Stimulated activated naive CD4-positive, alpha-beta T cell treated with Interleukin-2 at 50 U/mL for 16 hours (primary cell): ENCODE data around the gene CACNA1B.
"Not testable (repeated sequence)": the region's sequence is repeated elsewhere in the genome, so short reads cannot be mapped to it uniquely, and the experiment has no call there.

Experiments
- DNase-seq: peaks from one replicate; lab custom pipeline; 2025; lab: John Stamatoyannopoulos, UW

CACNA1B gene

DNA sequence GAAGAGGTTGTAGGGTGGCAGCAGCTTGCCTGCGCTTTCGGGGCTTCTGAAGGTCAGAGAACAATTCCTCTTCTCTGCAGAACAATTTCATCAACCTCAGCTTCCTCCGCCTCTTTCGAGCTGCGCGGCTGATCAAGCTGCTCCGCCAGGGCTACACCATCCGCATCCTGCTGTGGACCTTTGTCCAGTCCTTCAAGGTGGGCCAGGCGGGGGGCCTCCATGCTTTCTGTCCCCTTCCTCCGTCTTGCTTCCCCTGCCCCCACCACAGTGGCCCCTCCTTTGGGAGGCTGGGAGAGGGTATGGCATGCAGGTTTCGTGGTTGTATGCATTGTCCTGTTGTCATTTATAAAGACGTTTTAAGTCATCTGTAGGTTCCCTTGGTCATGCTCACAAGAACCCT lies 195.8 kb downstream of the CACNA1B start:
- DNase-seq, result no peak

DNA sequence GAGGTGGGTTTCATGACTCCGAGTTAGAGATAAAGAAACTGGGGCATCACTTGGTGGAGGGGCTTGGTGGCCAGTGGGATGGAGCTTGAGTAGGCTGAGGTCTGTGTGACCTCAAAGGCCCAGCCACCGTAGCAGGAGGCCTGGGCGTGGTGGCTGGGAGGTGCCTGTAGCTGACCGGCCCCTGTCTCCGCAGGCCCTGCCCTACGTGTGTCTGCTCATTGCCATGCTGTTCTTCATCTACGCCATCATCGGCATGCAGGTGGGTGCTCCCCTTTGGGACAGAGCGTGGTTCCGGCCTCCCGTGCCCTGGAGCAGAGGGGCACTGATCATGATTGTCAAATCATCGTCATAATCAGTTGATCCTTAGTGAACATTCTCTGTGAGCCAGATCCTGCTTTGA lies 196.2 kb downstream of the CACNA1B start:
- no peak for DNase-seq

DNA sequence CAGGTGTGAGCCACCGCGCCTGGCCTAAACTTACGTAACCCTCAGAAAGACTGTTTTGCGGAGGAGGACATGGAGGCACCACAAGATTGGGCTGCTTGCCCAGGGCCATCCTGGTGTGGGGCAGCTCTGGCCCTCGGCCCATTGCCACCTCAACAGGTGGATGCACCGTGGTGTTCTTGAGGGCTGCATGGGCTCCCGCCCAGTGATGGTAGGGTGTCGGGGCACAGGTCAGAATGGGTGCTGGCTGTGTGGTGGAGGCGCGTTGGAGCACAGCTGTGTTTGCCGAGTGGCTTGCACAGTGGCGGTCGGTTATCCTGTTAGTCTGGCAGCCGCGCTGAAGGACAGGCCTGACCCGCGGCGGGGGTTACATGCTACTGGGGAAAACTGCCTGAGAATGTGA lies 196.9 kb downstream of the CACNA1B start:
- DNase-seq, result no peak

DNA sequence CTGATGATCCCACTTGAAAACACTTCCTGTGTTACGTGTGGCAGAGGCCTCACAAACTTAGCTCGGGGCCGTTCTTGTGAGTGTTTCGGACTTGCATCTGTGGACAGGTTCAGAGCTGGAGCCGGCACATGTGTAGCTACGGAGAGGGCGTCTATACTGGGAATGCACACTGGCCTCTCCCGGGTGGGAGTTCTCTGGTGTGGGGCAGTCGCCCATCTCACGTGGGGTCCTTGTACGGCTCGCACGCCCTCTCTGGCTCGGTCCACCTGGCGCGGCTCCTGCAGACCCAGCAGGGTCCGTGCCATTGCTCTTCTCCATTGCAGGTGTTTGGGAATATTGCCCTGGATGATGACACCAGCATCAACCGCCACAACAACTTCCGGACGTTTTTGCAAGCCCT lies 197.9 kb downstream of the CACNA1B start:
- DNase-seq, result no peak

DNA sequence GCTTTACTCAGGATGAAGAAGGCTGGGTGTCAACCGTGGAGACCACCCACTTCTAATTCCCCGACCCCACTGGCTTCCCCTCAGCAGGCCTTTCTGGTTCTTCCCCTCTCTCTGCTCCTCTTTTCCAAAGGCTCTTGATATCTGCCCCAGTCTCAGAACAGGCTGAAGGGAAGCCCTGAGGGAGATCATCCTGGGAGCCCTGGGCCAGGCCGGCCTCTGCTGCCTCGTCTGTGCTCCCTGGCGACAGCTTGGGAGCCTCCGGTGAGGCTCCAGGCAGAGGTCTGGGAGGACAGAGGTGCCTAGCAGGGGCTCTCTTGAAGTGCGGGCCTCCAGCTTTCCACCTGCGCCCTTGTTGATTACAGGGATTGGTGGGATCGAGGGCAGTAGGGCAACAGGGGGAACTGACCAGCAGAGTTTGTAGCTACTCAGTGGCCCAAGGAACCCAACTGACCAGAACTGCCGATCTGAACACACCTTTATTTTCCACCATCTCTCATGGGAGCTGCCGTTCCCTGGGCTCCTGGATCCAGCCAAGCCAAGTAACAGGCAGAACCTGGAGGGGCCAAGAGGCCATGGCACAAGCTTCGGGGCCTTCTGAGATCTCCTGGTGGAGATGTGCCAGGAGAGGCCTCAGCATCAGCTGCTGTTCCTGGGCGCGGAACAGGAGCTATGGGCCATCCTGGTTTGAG lies 198.5 kb downstream of the CACNA1B start:
- no peak for DNase-seq

DNA sequence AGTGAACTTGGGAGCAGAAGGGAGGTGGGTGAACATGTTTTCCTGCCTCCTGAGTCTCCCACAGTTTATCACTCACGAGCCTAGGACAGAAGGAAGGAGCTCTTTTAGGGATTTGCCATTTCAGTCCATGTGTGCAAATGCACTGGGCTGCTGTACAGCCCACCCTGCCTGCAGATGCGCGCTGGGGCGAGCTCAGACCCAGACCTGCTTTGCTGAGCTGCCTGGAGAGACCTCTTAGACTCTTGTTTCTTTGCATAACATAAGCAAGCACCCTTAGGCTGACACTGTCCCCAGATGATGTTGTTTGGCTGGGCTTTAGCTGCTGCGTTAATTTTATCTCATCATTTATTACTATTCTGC lies 199.0 kb downstream of the CACNA1B start:
- DNase-seq, result no peak

DNA sequence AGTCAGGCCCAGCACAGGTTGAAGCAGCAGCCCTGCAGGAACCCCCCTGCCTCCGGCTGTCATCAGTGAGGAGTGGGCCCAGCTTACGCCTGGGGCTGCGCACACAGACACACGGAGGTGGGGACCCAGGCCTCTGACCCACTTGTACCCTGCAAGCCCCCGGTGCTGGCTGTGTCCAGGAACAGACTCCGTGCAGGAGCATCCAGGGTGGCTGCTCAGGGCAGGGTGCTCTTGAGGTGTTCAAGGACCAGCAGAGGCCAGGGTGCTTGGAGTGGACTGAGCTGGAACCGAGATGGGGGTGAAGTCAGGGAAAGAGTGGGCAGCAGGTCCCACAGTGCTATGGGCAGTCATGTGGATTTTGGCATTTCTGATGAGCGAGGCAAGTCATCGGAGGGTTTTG lies 199.5 kb downstream of the CACNA1B start:
- no peak for DNase-seq

DNA sequence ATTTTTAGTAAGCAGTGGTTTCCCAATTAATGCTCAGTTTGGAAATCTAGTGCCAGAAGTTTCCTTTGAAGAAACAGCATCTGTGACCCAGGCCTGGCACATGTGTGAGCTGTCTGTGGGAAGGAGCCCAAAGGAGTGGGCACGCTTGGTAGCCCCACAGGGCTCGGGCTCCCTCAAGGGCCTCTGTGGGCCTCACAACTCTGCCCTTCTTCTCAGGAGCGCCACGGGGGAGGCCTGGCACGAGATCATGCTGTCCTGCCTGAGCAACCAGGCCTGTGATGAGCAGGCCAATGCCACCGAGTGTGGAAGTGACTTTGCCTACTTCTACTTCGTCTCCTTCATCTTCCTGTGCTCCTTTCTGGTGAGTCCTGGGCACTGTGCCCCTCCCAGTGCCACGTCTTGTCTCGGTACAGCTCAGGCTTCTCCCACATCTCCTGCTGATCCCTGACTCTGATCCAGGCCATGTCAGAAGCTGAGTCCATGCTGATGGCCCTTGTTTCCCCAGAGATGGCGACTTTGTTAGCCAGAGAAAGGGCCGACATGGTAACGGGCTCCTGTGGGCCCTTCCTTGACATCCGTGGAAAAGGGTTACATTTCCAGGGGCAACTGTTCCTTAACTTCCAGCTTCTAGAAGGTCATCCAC lies 200.4 kb downstream of the CACNA1B start:
- DNase-seq, result no peak

DNA sequence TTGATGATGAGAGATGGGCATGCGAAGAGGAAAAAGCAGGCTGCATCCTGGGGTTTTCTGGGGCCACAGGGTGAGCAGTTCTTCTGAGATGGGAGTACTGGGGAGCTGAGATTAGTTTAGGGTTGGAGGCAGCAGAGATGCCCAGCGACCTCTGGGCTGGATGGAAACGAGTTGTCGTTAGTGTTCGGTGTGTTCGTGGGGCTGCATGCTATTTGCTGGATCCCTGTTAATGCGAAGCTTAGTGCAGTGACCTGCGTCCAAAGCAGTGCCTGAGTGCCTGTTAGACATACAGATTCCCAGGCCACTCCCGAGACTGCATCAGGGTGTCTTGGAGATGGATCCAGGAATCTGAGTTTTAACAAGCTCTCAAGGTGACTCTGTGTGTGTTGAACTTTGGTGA lies 201.3 kb downstream of the CACNA1B start:
- no peak for DNase-seq

DNA sequence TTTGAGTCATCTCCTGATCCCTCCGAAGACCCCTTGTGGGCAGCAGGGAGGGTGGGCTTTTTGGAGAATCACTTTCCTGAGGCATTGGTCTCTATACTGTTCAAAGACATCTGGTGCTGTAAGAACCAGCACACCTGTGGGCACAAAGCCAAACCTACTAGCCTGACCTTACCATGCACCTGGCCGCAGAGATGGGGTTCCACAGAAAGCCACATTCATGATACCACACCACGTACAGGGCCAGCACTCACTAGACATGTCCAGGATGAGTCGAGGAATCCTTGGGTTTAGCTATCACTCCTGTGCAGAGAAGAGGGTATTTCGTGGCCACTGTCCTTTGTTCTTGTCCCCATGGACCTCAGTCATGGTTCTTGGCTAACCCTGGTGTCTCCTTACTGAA lies 203.4 kb downstream of the CACNA1B start:
- no peak for DNase-seq

DNA sequence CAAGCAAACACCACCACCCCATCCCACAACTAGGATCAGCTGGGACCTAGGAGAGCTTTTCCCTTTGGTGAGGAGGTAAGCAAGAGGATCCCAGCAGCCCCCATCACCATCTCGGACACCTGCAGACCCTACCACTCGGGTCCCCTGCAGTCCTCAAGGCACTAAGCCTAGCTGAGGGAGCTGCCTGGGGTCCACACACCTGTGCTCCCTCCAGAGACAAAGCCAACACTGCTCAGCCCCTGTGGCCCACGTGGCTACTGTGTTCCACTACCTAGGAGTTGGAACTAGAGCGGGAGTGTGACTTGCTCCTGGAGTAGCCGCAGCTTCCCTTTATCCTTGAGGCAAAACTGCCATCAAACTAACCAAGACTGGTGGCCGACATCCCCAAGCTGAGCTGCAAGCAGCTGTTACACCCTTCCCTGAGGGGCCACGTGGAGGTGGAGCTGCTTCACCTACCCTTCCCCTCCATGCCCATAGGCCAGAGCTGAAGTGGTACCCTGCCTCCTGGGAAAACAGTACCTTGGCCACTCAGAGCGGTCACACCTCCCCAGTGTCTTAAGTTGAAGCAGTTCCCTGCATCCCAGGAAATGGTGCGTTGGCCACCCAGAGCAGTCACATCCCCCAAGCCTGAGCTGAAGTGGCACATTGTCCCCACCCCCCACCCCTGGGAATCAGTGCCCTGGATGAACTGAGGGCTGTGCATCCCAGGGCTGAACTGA lies 205.5 kb downstream of the CACNA1B start:
- no peak for DNase-seq

DNA sequence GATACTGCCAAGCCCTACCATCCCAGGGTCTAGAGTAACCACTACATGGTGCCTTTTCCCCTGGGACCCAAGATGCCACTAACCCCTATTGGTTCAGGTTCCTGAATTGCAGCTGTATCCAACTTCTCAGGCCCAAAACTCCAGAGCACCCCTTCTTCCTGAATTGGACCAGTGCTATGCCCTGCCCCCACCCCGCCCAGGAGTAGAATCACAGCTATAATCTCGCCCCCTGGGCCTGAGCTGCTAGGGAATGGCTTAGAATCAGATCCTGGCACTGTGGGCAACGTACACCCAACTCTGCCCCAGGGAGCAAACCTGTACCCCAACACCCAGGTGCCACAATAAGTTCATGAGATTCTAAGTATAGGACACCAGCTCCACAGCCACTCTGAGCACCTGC lies 206.3 kb downstream of the CACNA1B start:
- DNase-seq, result no peak

DNA sequence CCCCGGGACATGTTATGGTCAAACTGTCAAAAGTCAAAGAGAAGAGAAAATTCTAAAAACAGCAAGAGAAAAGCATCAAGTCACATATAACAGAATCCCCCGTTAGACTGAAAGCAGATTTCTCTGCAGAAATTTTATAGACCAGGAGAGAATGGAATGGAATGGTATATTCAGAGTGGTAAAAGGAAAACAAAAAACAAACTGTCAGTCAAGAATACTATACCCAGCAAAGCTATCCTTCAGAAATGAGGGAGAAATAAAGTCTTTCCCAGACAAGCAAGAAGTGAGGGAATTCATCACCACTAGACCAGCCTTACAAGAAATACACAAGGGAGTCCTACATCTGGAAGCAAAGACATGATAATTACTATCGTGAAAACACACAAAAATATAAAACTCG lies 208.0 kb downstream of the CACNA1B start:
- DNase-seq, result no peak

DNA sequence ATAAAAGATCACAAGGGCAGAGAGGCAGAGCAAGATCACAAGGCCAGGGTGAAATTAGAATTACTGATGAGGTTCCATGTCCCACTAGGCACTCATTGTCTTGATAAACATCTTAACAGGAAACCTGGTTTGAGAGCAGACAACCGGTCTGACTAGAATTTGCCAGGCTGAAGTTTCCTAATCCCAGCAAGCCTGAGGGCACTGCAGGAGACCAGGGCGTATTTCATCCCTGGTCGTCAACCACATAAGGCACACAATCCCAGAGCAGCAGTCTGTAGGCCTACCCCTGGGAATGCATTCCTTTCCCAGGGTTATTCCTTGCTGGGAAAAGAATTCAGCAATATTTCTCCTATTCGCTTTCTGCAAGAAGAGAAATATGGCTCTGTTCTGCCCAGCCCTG lies 214.5 kb downstream of the CACNA1B start:
- DNase-seq, result not testable (repeated sequence)

DNA sequence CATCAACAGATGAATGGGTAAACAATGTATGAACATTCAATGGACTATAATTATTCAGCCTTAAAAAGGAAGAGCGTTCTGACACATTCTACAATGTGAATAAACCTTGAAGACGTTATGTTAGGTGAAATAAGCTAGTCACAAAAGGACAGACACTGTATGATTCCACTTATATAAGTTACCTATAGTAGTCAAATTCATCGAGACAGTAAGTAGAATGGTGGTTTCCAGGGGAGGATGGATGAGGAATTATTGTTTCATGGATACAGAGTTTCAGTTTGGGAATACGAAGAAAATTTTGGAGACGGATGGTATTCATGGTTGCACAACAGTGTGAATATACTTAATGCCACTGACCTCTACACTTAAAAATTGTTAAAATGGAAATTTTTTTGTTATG lies 216.4 kb downstream of the CACNA1B start:
- no peak for DNase-seq

DNA sequence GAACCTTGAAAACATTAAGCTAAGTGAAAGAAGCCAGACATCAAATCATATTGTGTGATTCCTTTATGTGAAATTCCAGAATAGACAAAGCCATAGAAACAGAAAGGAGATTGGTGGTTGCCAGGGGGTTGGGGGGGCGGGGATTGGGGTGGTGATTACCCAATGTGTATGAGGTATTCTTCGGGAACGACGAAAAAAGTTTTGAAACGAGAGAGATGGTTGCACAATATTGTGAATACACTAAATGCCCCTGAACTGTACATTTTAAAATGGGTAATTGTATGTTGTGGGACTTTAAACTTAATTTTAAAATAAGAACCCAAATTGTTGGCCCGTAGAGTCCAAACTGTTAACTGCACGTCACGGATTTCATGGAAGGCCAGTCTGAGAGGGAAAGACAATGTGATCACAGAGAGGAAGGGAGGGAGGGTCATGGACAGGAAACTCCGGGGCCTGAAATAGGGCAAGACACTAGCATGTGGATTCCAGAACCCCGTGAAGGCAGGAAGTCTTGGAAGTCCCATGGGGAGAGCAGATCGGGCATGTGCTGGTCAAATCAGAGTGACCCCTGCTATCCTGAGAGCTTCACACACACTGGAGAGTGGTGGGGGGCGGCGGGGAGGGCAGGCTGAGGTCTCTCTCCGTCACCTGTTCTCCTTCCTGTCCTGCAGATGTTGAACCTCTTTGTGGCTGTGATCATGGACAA lies 218.4 kb downstream of the CACNA1B start:
- no peak for DNase-seq

DNA sequence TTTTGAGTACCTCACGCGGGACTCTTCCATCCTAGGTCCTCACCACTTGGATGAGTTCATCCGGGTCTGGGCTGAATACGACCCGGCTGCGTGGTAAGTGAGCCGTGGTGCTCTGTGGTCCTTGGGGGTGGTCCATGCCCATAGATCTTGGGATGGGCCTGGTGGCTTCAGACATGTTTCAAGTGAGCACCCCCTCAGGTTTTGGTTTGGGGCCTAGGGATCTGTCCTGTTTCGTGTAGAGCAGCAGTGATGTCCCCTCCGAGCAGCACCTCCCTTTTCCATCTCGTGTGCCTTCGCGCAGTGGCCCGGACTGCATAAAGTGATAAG lies 218.9 kb downstream of the CACNA1B start:
- no peak for DNase-seq

DNA sequence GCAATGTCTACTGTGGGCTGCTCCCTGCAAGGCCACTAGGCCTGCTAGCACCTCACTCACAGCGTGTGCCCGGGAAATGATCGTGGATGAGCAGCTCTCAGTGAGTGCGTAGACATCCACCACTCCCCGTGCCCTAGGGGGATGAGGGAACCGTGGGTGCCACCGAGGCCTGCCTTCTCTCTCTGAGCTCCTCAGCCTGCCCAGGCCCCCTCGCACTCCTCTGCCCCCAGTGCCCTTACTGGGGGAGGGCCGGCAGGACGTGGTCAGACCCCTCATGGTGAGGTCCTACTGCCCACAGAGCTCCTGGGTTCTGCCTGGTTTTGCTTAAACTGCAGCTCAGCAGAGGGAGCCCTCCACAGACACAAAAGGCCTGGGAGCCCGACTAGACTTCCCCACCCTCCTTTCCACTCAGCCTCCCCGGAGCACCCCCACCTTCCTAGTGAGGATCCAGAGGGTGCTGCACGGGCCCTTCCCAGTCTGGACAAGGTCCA lies 220.0 kb downstream of the CACNA1B start:
- no peak for DNase-seq

DNA sequence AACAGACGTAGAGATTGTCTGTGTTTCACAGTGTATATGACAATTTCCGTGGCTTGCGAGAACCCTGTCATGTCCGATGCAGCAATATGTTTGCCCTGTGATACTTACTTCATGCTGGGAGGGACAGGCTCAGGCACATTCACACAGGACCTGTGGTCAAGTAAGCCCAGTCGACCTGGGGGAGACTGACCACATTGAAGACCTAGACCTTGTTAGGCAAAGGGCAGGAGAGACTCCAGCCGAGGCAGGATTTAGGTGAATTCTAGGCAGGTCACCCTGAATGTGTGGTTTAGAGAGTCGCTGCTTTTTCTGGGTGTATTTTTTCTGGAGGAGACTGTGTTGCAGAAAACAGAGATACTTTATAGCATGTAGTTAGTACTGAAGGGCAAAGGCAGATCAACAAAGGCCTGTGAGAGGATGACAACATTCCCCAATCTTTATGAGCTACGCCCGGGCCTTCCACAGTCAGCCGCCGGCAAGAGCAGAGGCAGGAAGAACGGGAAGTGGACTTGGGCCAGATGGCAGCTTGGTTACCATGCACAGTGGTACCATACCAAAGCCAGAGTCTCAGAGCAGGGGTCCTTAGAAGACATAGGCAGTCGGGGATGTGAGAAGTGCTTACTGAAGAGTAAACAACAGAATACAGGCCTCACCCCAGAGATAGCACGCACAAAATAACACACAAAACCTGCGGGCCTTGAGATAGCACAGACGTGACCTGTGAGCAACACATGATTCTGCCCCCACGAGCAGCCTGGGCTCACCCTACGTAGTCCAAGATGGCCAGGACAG lies 220.7 kb downstream of the CACNA1B start:
- no peak for DNase-seq

DNA sequence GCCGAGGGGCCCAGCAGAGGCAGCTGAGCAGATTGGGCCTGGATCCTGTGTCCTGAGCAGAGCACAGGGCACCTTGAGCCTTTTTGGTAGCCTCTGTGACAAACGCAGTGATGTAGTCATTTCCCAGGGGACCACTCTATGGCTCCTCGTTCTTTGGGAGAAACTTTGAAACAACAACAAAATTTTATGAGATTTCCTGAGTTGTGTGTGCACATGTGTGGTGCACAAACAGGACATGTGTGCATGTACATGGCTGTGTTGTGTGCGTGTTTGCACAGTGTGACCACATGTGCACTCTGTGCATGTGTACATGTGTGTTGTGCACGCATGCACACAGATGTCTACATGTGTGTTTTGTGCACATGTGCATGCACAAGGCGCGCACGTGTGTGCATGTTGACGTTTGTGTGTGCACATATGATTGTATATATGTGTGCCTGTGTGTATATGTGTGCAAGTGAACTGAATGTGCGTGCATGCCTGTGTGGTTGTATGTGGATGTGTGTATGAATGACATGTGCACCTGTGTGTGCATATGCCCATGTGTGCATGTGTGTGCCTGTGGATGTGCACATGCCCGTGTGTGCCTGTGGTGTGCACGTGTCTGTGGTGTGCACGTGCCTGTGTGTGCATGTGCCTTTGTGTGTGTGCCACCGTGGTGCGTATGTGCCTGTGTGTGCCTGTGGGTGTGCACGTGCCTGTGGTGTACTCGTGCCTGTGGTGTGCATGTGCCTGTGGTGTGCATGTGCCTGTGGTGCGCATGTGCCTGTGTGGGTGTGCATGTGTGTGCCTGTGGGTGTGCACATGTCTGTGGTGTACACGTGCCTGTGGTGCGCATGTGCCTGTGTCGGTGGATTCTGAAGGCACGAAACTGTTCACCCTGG lies 221.6 kb downstream of the CACNA1B start:
- no peak for DNase-seq
